Mucosa of descending colon (tissue), 3 donors: ENCODE results near the gene RAB1A. TPM values are rescaled to one million over a fixed set of nuclear protein-coding genes. Genes with fewer than 3 reads are reported as not detected.

Experiments used
- ATAC-seq: fragments of 200-7000 bp; cut with Tn5 transposase; one replicate; pipeline ENCODE4 v1.9.1; 2020; ENCODE audit warnings: mild to moderate bottlenecking, moderate library complexity
- DNase-seq, 3 donors: peaks; one replicate each; pipeline ENCODE4 v3.0.0-alpha.2; 2020
- H3K36me3 ChIP-seq: fragments of 200-600 bp; one replicate; pipeline ENCODE4 v1.8.0; 2021; ENCODE audit warnings: low read depth, mild to moderate bottlenecking
- H3K4me1 ChIP-seq: fragments of 200-600 bp; one replicate; pipeline ENCODE4 v1.8.0; 2021; ENCODE audit warnings: low read depth, mild to moderate bottlenecking
- H3K4me3 ChIP-seq: fragments of 200-600 bp; one replicate; pipeline ENCODE4 v1.8.0; 2021; ENCODE audit warnings: mild to moderate bottlenecking
- H3K9me3 ChIP-seq: fragments of 200-600 bp; one replicate; pipeline ENCODE4 v1.8.0; 2021; ENCODE audit warnings: mild to moderate bottlenecking
- intact Hi-C, 2 donors: fragments of 100-400 bp; cut with DNase I in 1 of 2; cut with micrococcal nuclease in 1 of 2; formaldehyde crosslinking; loops; one replicate each; pipeline versions ENCODE4 v1.11.0 to v1.11.1; 2022; cut with DNase I, micrococcal nuclease
- total RNA-seq, 3 donors: library from RNA; stranded (reverse); fragmentation: NEBNext Ultra II Directional in 2 of 3; extraction: Animal tissue kit (Norgen Biotek cat#: 25700) in 2 of 3; gene quantifications; one replicate each; pipeline versions ENCODE4 v1.2.1 to v1.2.4, GENCODE V29; 2021 to 2023
- TF ChIP-seq, protein P1 (sequence below): fragments of 200-600 bp; IDR thresholded peaks from one replicate; pipeline ENCODE4 v1.8.0; 2022; ENCODE audit warnings: antibody characterized with exemption, mild to moderate bottlenecking
- donor health status: DM: no; HTN: no; CAD: no; lungs with moderate emphysema.
- donor health status: DM: no; HTN: no; CAD: no.
- donor health status: DM: no; HTN: yes; CAD: no.

Gene RAB1A
- total RNA-seq, 3 donors from 2014 or later, result 144 to 165 (median 151) TPM

DNA sequence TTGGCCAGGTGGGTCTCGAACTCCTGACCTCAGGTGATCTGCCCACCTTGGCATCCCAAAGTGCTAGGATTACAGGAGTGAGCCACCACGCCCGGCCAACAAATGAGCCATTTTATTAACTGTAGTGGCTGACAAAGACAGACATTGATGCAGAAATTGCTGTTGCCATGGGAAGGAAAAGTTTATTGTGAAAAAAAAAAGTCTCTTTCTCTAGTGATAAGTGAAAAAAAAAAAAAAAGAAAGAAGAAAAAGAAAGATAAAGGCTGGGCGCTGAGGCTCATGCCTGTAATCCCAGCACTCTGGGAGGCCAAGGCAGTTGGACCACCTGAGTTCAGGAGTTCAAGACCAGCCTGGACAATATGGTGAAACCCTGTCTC is 39.8 kb upstream of the RAB1A start:
- Histone ChIP-seq H3K9me3 (no peaks in the 10 kb centered on the region), H3K4me1 (peaks cover 9% of the 10 kb centered on the region), H3K4me3 (no peak overlapping the region), H3K36me3 (no peaks in the 10 kb centered on the region)
- DNase-seq (no peak), ATAC-seq (no peak)
- intact Hi-C loops, result no loop called here
- TF ChIP-seq, protein P1, sequence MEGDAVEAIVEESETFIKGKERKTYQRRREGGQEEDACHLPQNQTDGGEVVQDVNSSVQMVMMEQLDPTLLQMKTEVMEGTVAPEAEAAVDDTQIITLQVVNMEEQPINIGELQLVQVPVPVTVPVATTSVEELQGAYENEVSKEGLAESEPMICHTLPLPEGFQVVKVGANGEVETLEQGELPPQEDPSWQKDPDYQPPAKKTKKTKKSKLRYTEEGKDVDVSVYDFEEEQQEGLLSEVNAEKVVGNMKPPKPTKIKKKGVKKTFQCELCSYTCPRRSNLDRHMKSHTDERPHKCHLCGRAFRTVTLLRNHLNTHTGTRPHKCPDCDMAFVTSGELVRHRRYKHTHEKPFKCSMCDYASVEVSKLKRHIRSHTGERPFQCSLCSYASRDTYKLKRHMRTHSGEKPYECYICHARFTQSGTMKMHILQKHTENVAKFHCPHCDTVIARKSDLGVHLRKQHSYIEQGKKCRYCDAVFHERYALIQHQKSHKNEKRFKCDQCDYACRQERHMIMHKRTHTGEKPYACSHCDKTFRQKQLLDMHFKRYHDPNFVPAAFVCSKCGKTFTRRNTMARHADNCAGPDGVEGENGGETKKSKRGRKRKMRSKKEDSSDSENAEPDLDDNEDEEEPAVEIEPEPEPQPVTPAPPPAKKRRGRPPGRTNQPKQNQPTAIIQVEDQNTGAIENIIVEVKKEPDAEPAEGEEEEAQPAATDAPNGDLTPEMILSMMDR, result no peak

DNA sequence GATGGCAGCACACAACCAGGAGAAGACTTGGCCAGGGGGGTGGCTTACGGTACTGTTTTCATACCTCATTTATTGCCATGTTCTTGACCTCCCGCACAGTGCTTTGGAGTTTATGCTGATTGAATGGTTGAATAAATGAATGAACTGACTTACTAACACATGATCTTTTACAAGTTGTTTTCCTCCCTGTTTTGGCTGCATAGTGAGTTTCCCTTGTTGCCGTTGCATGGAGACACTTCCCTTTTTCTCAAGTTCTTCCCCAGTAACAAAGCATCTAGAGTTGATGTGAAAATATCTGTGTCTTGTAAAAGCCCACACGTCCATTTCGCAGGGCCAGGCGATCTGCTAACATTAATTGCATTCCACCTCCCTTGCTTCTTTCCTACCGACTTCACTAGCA is 35.7 kb upstream of the RAB1A start:
- TF ChIP-seq, protein P1, result no peak
- Histone ChIP-seq H3K36me3 (no peaks in the 10 kb centered on the region), H3K4me1 (peaks cover 28% of the 10 kb centered on the region), H3K4me3 (no peak overlapping the region), H3K9me3 (no peaks in the 10 kb centered on the region)
- intact Hi-C loops, result no loop called here
- no peak for DNase-seq
- no peak for ATAC-seq

DNA sequence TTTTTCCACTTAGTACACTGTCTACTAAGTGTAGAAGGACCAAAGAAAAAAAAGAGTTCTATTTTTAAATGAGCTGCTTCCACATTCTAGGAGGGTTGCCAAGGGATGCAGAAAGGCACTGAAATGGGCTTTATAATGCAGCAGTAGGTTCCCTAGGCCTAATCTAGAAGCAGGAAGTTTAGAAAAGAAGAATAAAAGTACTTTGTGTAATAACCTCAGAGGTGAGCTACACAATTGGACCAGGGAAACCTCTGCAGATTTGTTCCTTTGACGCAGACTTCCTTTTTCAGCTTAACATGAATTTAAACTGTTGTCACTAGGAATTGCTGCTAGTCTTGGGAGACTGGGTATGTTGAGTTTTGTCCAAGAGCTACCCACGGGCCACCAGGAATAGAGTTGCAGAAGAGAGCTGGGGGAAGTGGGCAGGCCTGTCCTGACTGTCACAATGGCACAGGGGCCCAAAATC is 34.6 kb upstream of the RAB1A start:
- Histone ChIP-seq H3K4me3 (no peak overlapping the region), H3K4me1 (peaks cover 28% of the 10 kb centered on the region), H3K9me3 (no peaks in the 10 kb centered on the region), H3K36me3 (no peaks in the 10 kb centered on the region)
- intact Hi-C loops, result no loop called here
- TF ChIP-seq, protein P1, result no peak
- no peak for DNase-seq
- peak; percentile 40 for ATAC-seq

DNA sequence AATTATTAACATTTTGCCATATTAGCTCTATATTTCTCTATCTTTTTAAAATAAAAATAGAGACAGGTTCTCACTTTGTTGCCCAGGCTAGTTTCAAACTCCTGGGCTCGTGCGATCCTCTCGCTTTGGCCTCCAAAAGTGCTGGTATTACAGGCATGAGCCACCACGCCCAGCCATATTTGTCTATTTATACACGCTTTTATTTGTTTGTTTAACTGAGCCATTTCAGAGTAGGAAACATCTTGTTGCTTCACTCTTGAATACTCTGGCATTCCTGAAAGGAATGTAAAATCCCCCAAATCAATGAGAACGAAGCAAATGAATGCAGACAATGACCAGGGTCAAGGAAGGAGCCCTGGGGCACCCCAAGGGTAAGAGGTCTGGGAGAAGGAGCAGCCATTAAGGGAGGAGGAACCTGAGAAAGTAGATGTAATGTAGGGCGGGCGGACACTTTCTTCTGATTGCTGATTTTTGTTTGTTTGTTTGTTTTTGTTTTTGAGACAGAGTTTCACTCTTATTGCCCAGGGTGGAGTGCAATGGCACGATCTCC is 31.7 kb upstream of the RAB1A start:
- DNase-seq, result peak in 1 of 3 donors; percentile 58
- intact Hi-C loops, result no loop called here

DNA sequence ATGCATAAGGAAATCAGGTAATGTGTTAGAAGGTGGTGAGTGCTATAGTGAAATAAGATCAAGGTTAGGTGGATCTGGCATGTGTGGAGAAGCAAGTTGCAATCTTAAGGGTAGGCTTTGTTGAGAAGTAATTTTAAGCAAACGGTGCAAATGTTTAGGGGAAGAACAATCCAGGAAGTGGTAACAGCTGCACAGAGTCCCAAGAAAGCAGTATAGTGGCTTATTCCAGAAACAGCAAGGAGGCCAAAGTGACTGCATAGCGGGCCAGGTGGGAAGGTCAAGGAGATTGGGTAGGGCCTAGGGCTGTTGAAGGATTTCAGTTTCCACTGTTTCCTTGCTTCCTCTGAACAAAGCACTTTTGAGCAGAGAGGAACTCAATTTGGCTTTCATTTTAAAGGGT is 30.0 kb upstream of the RAB1A start:
- Histone ChIP-seq H3K4me1 (peaks cover 26% of the 10 kb centered on the region), H3K4me3 (no peak overlapping the region), H3K9me3 (no peaks in the 10 kb centered on the region), H3K36me3 (no peaks in the 10 kb centered on the region)
- intact Hi-C loops, result no loop called here
- ATAC-seq (peak; percentile 61), DNase-seq (no peak)
- TF ChIP-seq, protein P1, result no peak

More for the DNA sequence above, 31.7 kb upstream of the RAB1A start:
- Histone ChIP-seq H3K4me1 (peaks cover 28% of the 10 kb centered on the region), H3K36me3 (no peaks in the 10 kb centered on the region), H3K9me3 (no peaks in the 10 kb centered on the region), H3K4me3 (no peak overlapping the region)
- peak; percentile 58 for ATAC-seq
- TF ChIP-seq, protein P1, result no peak

DNA sequence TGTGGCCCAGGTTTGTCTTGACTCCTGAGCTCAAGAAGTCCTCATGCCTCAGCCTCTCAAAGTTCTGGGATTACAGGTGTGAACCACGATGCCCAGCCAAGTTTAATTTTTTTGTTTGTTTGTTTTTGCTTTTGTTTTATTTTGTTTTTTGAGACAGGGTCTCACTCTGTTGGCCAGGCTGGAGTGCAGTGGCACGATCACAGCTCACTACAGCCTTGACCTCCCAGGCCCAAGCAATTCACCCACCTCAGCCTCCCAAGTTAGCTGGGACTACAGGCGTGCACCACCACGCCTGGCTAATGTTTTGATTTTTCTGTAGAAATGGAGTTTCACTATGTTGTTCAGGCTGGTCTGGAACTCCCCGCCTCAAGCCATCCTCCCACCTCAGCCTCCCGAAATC is 29.4 kb upstream of the RAB1A start:
- Histone ChIP-seq H3K4me1 (peaks cover 20% of the 10 kb centered on the region), H3K4me3 (no peak overlapping the region), H3K36me3 (no peaks in the 10 kb centered on the region), H3K9me3 (no peaks in the 10 kb centered on the region)
- TF ChIP-seq, protein P1, result no peak
- no peak for DNase-seq
- no peak for ATAC-seq
- intact Hi-C loops, result no loop called here
